Adipocyte (in vitro differentiated cells): ENCODE data around the gene MED25.

Experiments
- DNase-seq: peaks from one replicate; pipeline ENCODE4 v3.0.0-alpha.2; 2015; ENCODE audit warnings: low read depth
- H3K27me3 ChIP-seq: replicated peaks from 2 replicates; pipeline ENCODE4 v1.7.0; 2013; ENCODE audit warnings: mild to moderate bottlenecking, low read length, moderate library complexity; ENCODE audit not compliant: control insufficient read depth, insufficient read depth
- H3K36me3 ChIP-seq: 2 replicates; pipeline ENCODE4 v1.7.0; 2013; ENCODE audit warnings: low read length, mild to moderate bottlenecking, moderate library complexity; ENCODE audit not compliant: control insufficient read depth, insufficient read depth, severe bottlenecking
- H3K4me1 ChIP-seq: 2 replicates; pipeline ENCODE4 v1.7.0; 2013; ENCODE audit warnings: mild to moderate bottlenecking, low read length, moderate library complexity; ENCODE audit not compliant: control insufficient read depth, insufficient read depth
- H3K4me3 ChIP-seq: 2 replicates; pipeline ENCODE4 v1.7.0; 2013; ENCODE audit warnings: mild to moderate bottlenecking, low read length, moderate library complexity
- H3K9ac ChIP-seq: 2 replicates; pipeline ENCODE4 v1.7.0; 2013; ENCODE audit warnings: mild to moderate bottlenecking, low read length, moderate library complexity
- H3K9me3 ChIP-seq: 2 replicates; pipeline ENCODE4 v1.7.0; 2013; ENCODE audit warnings: mild to moderate bottlenecking, low read length, moderate library complexity; ENCODE audit not compliant: control insufficient read depth

Gene MED25

DNA sequence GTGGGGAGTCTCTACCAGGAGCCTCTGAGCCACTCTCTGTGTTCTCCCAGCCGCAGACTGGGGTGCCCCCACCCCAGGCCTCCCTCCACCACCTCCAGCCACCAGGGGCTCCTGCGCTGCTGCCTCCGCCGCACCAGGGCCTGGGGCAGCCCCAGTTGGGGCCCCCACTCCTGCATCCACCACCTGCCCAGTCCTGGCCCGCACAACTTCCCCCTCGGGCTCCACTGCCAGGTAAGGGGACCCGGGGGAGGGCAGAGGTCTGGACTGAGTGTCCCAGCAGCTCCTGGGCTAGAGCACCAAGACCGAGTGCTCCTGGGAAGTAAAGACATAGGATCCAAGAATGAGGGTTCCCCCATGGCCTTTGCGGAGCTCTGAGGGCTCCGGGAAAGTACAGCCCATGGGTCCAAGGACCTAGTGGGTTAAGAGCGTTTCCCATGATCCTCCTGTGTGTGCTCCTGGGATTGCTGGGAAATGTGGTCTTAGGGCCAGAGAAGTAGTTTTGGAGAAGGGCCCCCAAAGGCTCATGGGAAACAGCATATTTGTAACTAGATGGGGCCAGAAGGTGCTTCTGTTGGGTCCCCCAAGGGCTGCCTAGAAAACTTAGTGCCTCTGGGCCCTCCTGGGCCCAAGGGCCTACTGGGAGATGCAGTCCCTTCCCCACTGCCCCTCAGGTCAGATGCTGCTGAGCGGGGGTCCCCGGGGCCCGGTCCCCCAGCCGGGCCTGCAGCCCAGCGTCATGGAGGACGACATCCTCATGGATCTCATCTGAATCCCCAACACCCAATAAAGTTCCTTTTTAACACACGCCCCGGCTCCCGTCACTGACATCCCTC, 18.3 kb downstream of the MED25 start:
- Histone ChIP-seq H3K4me1 (no peaks in the 10 kb centered on the region), H3K4me3 (no peak overlapping the region), H3K9ac (no peak overlapping the region), H3K27me3 (no peaks in the 10 kb centered on the region), H3K36me3 (peaks cover 77% of the 10 kb centered on the region), H3K9me3 (no peaks in the 10 kb centered on the region)
- DNase-seq: no peak

DNA sequence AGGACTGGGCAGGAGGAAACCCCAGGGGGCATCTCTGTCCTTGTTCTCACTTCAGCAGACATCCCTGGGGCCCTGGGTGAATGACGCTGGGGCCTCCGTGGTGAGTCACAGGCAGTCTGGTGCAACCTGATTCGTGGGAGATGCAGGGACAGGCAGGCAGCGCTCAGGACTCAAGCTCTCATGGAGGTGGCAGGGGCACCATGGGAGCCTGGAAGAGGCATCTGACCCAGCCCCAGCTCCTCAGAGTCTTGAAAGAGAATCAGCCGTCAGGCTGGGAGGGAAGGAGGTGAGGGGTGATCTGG, 18.9 kb downstream of the MED25 start:
- Histone ChIP-seq H3K4me1 (no peaks in the 10 kb centered on the region), H3K9ac (no peak overlapping the region), H3K4me3 (no peak overlapping the region), H3K9me3 (no peaks in the 10 kb centered on the region), H3K27me3 (no peaks in the 10 kb centered on the region), H3K36me3 (peaks cover 72% of the 10 kb centered on the region)
- no peak for DNase-seq

GRCh38 chr19:49837425-49837824, 19.3 kb downstream of the MED25 start:
- H3K36me3 ChIP-seq: peaks cover 68% of the 10 kb centered on the region
- H3K9ac ChIP-seq: no peak overlapping the region
- no peaks in the 10 kb centered on the region for H3K4me1 ChIP-seq
- no peaks in the 10 kb centered on the region for H3K9me3 ChIP-seq
- DNase-seq: no peak
- H3K27me3 ChIP-seq: no peaks in the 10 kb centered on the region
- no peak overlapping the region for H3K4me3 ChIP-seq

GRCh38 chr19:49838885-49839588, 20.9 kb downstream of the MED25 start:
- no peak for DNase-seq
- H3K9me3 ChIP-seq: no peaks in the 10 kb centered on the region
- H3K4me3 ChIP-seq: no peak overlapping the region
- H3K9ac ChIP-seq: no peak overlapping the region
- H3K4me1 ChIP-seq: no peaks in the 10 kb centered on the region
- H3K27me3 ChIP-seq: no peaks in the 10 kb centered on the region
- H3K36me3 ChIP-seq: peaks cover 52% of the 10 kb centered on the region

DNA sequence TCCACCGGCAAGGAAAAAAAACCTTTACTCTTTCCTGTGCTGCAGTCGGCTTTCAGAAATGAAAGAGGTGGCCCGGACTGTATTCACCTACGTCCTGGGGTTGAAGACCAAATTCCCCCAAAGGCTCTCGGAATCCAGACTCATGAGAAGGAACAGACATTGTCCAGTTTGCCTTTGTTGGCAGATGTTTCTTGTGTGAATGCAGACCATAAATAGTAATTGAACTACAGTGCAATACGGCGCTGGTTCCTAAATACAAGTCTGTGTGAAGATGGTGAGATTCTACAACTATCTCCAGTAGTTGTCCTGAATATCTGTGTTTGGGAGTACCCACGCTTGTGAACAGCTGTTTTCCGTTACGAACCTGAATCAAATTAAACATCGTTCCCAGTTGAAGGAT, 21.6 kb downstream of the MED25 start:
- no peaks in the 10 kb centered on the region for H3K27me3 ChIP-seq
- H3K4me3 ChIP-seq: no peak overlapping the region
- no peaks in the 10 kb centered on the region for H3K9me3 ChIP-seq
- peaks cover 45% of the 10 kb centered on the region for H3K36me3 ChIP-seq
- DNase-seq: no peak
- H3K9ac ChIP-seq: no peak overlapping the region
- no peaks in the 10 kb centered on the region for H3K4me1 ChIP-seq

GRCh38 chr19:49840321-49840720, 22.2 kb downstream of the MED25 start:
- no peaks in the 10 kb centered on the region for H3K9me3 ChIP-seq
- no peak overlapping the region for H3K4me3 ChIP-seq
- H3K27me3 ChIP-seq: no peaks in the 10 kb centered on the region
- DNase-seq: no peak
- no peaks in the 10 kb centered on the region for H3K4me1 ChIP-seq
- H3K36me3 ChIP-seq: peaks cover 39% of the 10 kb centered on the region
- H3K9ac ChIP-seq: no peak overlapping the region

DNA sequence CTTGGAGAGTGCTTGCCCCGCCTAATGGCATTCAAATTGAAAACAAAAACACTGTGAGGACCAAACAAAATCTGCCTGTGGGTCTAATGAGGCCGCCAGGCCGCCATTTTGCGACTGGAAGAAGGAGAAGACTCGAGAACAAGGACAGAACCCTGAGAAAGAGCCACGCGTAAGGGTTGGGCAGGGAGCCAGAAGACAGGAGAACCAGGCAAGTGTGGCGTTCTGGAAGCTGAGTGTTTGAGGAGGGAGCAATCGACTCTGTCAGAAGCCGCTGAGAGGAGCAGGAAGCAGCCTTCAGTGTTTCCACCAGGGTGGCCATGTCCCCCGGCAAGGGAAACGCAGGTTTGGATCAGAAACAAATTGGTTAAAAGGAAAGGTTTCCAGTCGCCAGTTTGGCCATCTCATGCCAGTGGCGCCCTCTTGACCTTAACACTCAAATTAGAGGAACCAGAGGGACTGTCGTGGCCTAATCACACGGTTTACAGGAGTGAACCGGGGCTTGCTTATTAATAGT, 22.7 kb downstream of the MED25 start:
- Histone ChIP-seq H3K4me3 (no peak overlapping the region), H3K9me3 (no peaks in the 10 kb centered on the region), H3K4me1 (no peaks in the 10 kb centered on the region), H3K9ac (no peak overlapping the region), H3K27me3 (no peaks in the 10 kb centered on the region), H3K36me3 (peaks cover 37% of the 10 kb centered on the region)
- DNase-seq: no peak

DNA sequence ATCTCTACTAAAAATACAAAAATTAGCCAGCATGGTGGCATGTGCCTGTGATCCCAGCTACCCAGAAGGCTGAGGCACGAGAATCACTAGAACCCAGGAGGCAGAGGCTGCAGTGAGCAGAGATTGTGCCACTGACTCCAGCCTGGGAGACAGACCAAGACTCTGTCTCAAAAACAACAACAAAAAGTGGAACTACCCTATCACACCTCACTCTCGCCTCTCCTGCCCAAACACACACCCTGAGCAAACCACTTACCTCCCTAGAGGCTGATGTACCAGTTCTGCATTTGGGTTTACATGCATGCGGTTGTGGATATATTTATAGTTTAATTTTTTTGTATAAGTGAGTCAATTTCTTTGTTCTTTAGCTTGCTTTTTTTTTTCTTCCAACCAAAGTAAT, 25.2 kb downstream of the MED25 start:
- Histone ChIP-seq H3K27me3 (no peaks in the 10 kb centered on the region), H3K9me3 (no peaks in the 10 kb centered on the region), H3K4me1 (peaks cover 2% of the 10 kb centered on the region), H3K4me3 (no peak overlapping the region), H3K9ac (no peak overlapping the region), H3K36me3 (peaks cover 26% of the 10 kb centered on the region)
- DNase-seq: no peak

DNA sequence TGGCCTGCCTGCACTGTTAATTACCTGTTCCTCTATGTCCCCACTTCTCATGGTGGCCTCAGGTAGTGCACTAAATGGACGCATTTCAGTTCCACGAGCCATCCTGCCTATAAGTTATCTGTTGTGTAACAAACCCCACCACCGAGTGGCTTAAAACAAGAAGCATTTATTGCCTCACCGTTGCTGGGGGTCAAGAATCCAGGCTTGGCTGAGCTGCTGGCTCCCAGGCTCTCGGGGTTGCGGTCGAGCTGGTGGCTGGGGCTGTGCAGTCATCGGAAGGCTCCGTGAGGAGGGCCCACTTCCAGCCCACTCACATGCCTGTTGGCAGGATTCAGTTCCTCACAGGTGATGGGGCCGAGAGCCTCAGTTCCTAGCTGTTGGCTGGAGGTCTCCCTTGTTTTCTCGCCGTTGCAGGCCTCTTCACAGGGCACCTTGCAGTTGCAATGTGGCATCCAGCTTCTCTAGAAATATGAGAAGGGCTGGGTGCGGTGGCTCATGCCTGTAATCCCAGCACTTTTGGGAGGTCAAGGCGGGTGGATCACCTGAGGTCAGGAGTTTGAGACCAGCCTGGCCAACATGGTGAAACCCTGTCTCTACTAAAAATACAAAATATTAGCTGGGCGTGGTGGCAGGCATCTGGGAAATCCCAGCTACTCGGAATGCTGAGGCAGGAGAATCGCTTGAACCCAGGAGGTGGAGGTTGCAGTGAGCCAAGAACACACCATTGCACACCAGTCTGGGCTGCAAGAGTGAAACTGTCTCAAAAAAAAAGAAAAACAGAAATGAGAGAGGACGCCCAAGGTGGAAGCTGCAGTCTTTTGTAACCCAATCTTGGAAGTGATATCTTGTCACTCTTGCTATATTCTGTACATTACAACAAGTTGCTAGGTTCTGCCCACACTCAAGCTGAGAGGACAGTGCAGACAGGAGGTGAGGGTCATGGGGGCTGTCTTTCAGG, 26.3 kb downstream of the MED25 start:
- Histone ChIP-seq H3K9me3 (no peaks in the 10 kb centered on the region), H3K27me3 (no peaks in the 10 kb centered on the region), H3K4me3 (no peak overlapping the region), H3K9ac (no peak overlapping the region), H3K36me3 (peaks cover 15% of the 10 kb centered on the region), H3K4me1 (peaks cover 7% of the 10 kb centered on the region)
- no peak for DNase-seq

- H3K36me3 ChIP-seq: peaks cover 8% of the 10 kb centered on the region
- no peak for DNase-seq
- H3K4me3 ChIP-seq: no peak overlapping the region
- H3K4me1 ChIP-seq: peaks cover 12% of the 10 kb centered on the region
- H3K27me3 ChIP-seq: no peaks in the 10 kb centered on the region
- no peak overlapping the region for H3K9ac ChIP-seq
- no peaks in the 10 kb centered on the region for H3K9me3 ChIP-seq
Observed at GRCh38 chr19:49845414-49845813, 27.3 kb downstream of the MED25 start.

DNA sequence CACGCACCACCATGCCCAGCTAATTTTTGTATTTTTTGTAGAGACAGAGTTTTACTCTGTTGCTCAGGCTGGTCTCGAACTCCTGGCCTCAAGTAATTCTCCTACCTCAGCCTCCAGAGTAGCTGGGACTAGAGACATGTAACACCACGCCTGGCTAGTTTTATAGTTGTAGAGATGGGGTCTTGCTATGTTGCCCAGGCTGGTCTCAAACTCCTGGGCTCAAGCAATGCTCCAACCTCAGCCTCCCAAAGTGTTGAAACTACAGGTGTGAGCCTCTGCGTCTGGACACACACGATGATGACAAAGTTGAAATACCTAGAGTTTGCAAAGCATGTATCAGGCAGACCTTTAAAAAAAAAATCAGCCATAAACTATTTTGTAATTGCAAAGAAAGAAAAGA, 28.3 kb downstream of the MED25 start:
- Histone ChIP-seq H3K4me3 (no peak overlapping the region), H3K27me3 (no peaks in the 10 kb centered on the region), H3K9me3 (no peaks in the 10 kb centered on the region), H3K36me3 (no peaks in the 10 kb centered on the region), H3K9ac (no peak overlapping the region), H3K4me1 (peaks cover 12% of the 10 kb centered on the region)
- DNase-seq: no peak
